SK-N-SH (cell line): ENCODE measurements around the gene WIF1. TPM values are rescaled to one million over a fixed set of nuclear protein-coding genes. Genes with fewer than 3 reads are reported as not detected.

Source experiments
- CTCF ChIA-PET: fragments of 300-600, 350-600 bp; formaldehyde crosslinking; extraction: SDS; loops from one replicate; lab custom pipeline; 2021; lab: Yijun Ruan, JAX
- POLR2A ChIA-PET: fragments of 350-600 bp; sonication (Branson Sonifier 250); formaldehyde crosslinking; extraction: SDS; loops from one replicate; lab custom pipeline; 2020; ENCODE audit warnings: antibody characterized with exemption, inconsistent platforms; lab: Yijun Ruan, JAX
- DNase-seq: peaks from one replicate; pipeline ENCODE4 v3.0.0; 2012
- H2AFZ ChIP-seq: fragments of 200-600 bp; sonication (generic); 2 replicates; pipeline ENCODE4 v1.8.1; 2016; ENCODE audit warnings: antibody characterized with exemption, mild to moderate bottlenecking, low read depth
- H3F3A ChIP-seq: fragments of 200-600 bp; sonication (generic); replicated peaks from 2 replicates; pipeline ENCODE3; 2016; ENCODE audit warnings: antibody characterized with exemption, mild to moderate bottlenecking; ENCODE audit not compliant: insufficient read depth
- H3K27ac ChIP-seq, 2 experiments: fragments of 200-500 bp in 1 of 2; fragments of 200-600 bp in 1 of 2; sonication (Bioruptor generic) in 1 of 2; sonication (generic), shearing (Covaris generic) in 1 of 2; 2 replicates each; pipeline versions ENCODE4 v1.5.1 to v1.6.1; 2014 to 2016; ENCODE audit warnings: low read depth in 2 of 2, inconsistent platforms in 1 of 2, low read length in 1 of 2, mild to moderate bottlenecking in 1 of 2, mixed read lengths in 1 of 2
- H3K27me3 ChIP-seq: fragments of 200-600 bp; sonication (generic), shearing (Covaris generic); 2 replicates; pipeline ENCODE4 v1.6.1; 2016; ENCODE audit warnings: mixed run types; ENCODE audit not compliant: insufficient read depth
- H3K36me3 ChIP-seq, 2 experiments: fragments of 200-500 bp in 1 of 2; fragments of 200-600 bp in 1 of 2; sonication (Bioruptor generic) in 1 of 2; sonication (generic) in 1 of 2; replicated peaks in 1 of 2; 2 replicates each; pipeline versions ENCODE3 to v1.5.1; 2014 to 2016; ENCODE audit warnings: low read length in 1 of 2, mild to moderate bottlenecking in 1 of 2; ENCODE audit not compliant: insufficient read depth in 2 of 2, control insufficient read depth in 1 of 2
- H3K4me1 ChIP-seq, 2 experiments: fragments of 200-500 bp in 1 of 2; fragments of 200-600 bp in 1 of 2; sonication (Bioruptor generic) in 1 of 2; sonication (generic), shearing (Covaris generic) in 1 of 2; 2 replicates each; pipeline versions ENCODE4 v1.5.1 to v1.6.1; 2014 to 2016; ENCODE audit warnings: low read depth in 1 of 2, low read length in 1 of 2, mixed run types in 1 of 2; ENCODE audit not compliant: insufficient read depth in 2 of 2, control insufficient read depth in 1 of 2
- H3K4me2 ChIP-seq: fragments of 200-600 bp; sonication (generic), shearing (Covaris generic); 2 replicates; pipeline ENCODE4 v1.6.1; 2017; ENCODE audit warnings: mixed run types
- H3K4me3 ChIP-seq, 2 experiments: fragments of 200-500 bp in 1 of 2; fragments of 200-600 bp in 1 of 2; sonication (Bioruptor generic) in 1 of 2; sonication (generic), shearing (Covaris generic) in 1 of 2; 2 replicates each; pipeline versions ENCODE4 v1.5.1 to v1.8.1; 2014 to 2016; ENCODE audit warnings: low read depth in 2 of 2, inconsistent platforms in 1 of 2, low read length in 1 of 2, mild to moderate bottlenecking in 1 of 2, mixed read lengths in 1 of 2, moderate library complexity in 1 of 2
- H3K79me2 ChIP-seq: fragments of 200-600 bp; sonication (generic); 2 replicates; pipeline ENCODE4 v1.8.1; 2017; ENCODE audit warnings: mild to moderate bottlenecking; ENCODE audit not compliant: insufficient read depth
- H3K9ac ChIP-seq: fragments of 200-600 bp; sonication (generic); 2 replicates; pipeline ENCODE4 v1.6.1; 2017; ENCODE audit warnings: mixed run types
- H3K9me2 ChIP-seq: fragments of 200-600 bp; sonication (generic); 2 replicates; pipeline ENCODE4 v1.6.1; 2017; ENCODE audit warnings: mixed run types
- H3K9me3 ChIP-seq: fragments of 200-600 bp; sonication (generic); 2 replicates; pipeline ENCODE4 v1.6.1; 2017; ENCODE audit warnings: mixed run types, mild to moderate bottlenecking, moderate library complexity
- H4K20me1 ChIP-seq: fragments of 200-600 bp; sonication (generic); 2 replicates; pipeline ENCODE4 v1.6.1; 2017; ENCODE audit warnings: mild to moderate bottlenecking, mixed run types; ENCODE audit not compliant: insufficient read depth
- CTCF ChIP-seq: fragments of 200-600 bp; sonication (generic); IDR thresholded peaks from 2 replicates; pipeline ENCODE4 v1.6.1; 2017; ENCODE audit warnings: antibody characterized with exemption, mild to moderate bottlenecking, moderate library complexity
- ELF1 ChIP-seq: IDR thresholded peaks from 2 replicates; pipeline ENCODE4 v1.4.0; 2012
- EZH2phosphoT487 ChIP-seq: fragments of 200-600 bp; sonication (generic); IDR thresholded peaks from 2 replicates; pipeline ENCODE4 v1.6.1; 2017; ENCODE audit warnings: low read depth, mixed run types, mild to moderate bottlenecking, antibody characterized with exemption, moderate library complexity, borderline replicate concordance
- FOSL2 ChIP-seq: IDR thresholded peaks from 2 replicates; pipeline ENCODE4 v1.4.0; 2012; ENCODE audit warnings: low read depth, mild to moderate bottlenecking, moderate library complexity, borderline replicate concordance
- FOXJ3 ChIP-seq: sonication (generic); formaldehyde crosslinking; IDR thresholded peaks from 2 replicates; pipeline ENCODE4 v1.5.1; 2020; ENCODE audit warnings: mild to moderate bottlenecking, missing genetic modification reagents
- FOXM1 ChIP-seq: IDR thresholded peaks from 2 replicates; pipeline ENCODE4 v1.4.0; 2012; ENCODE audit warnings: low read depth, mild to moderate bottlenecking
- GABPA ChIP-seq: IDR thresholded peaks from 2 replicates; pipeline ENCODE4 v1.4.0; 2012; ENCODE audit warnings: low read depth, mild to moderate bottlenecking
- GATA2 ChIP-seq: sonication (generic); formaldehyde crosslinking; IDR thresholded peaks from 2 replicates; pipeline ENCODE4 v1.5.0; 2020; ENCODE audit warnings: mild to moderate bottlenecking, missing genetic modification reagents
- IRF3 ChIP-seq: fragments of 150-350 bp; IDR thresholded peaks from 2 replicates; pipeline ENCODE4 v1.6.1; 2016; ENCODE audit warnings: mild to moderate bottlenecking, low read depth, low read length
- MEF2A ChIP-seq: IDR thresholded peaks from 2 replicates; pipeline ENCODE4 v1.4.0; 2012; ENCODE audit warnings: low read depth, borderline replicate concordance
- NFIC ChIP-seq: IDR thresholded peaks from 2 replicates; pipeline ENCODE4 v1.4.0; 2012; ENCODE audit warnings: borderline replicate concordance
- POLR2AphosphoS5 ChIP-seq: IDR thresholded peaks from 2 replicates; pipeline ENCODE4 v1.6.1; 2012; ENCODE audit warnings: low read depth, low read length
- RAD21 ChIP-seq: IDR thresholded peaks from 2 replicates; pipeline ENCODE4 v1.6.1; 2012; ENCODE audit warnings: mild to moderate bottlenecking, low read length
- RCOR1 ChIP-seq: fragments of 150-350 bp; IDR thresholded peaks from 2 replicates; pipeline ENCODE4 v1.6.1; 2017; ENCODE audit warnings: antibody characterized with exemption, low read length
- RFX5 ChIP-seq: IDR thresholded peaks from 2 replicates; pipeline ENCODE4 v1.6.1; 2012; ENCODE audit warnings: mild to moderate bottlenecking, improper control_type of control experiment, low read length
- RXRA ChIP-seq: IDR thresholded peaks from 2 replicates; pipeline ENCODE4 v1.4.0; 2012; ENCODE audit warnings: low read depth, mild to moderate bottlenecking, borderline replicate concordance
- SMC3 ChIP-seq: IDR thresholded peaks from 2 replicates; pipeline ENCODE4 v1.6.1; 2012; ENCODE audit warnings: low read depth, low read length, improper control_type of control experiment
- TAF1 ChIP-seq: IDR thresholded peaks from 2 replicates; pipeline ENCODE4 v1.6.1; 2012; ENCODE audit warnings: low read depth, mild to moderate bottlenecking, low read length, moderate library complexity, borderline replicate concordance
- USF1 ChIP-seq: IDR thresholded peaks from 2 replicates; pipeline ENCODE4 v1.4.0; 2012; ENCODE audit warnings: low read depth, borderline replicate concordance
- USF2 ChIP-seq: fragments of 150-350 bp; IDR thresholded peaks from 2 replicates; pipeline ENCODE4 v1.6.1; 2017; ENCODE audit warnings: antibody characterized with exemption, low read length, low read depth, borderline replicate concordance
- ZBTB33 ChIP-seq: IDR thresholded peaks from 2 replicates; pipeline ENCODE4 v1.4.0; 2012; ENCODE audit warnings: low read depth, borderline replicate concordance
- WGBS: methylation state at CpG from one replicate; pipeline ENCODE4 v1.1.6; 2017; ENCODE audit warnings: low lambda C conversion rate; 5-methylcytosine and 5-hydroxymethylcytosine counted together
- polyA plus RNA-seq, 3 experiments: library from polyadenylated mRNA; depleted of rRNA; stranded (reverse); fragments of >200 nt; gene quantifications; 2 replicates each; pipeline ENCODE4 v1.2.3, GENCODE V29; 2012

Gene WIF1
- polyA plus RNA-seq, 1 of the 3 experiments (the other 2 are of a cell fraction), result not detected

- TF ChIP-seq RFX5, result no peak
These were observed 12.8 kb upstream of the WIF1 start (continued) for GRCh38 chr12:65133879-65134278.

- Histone ChIP-seq H3K9me3 (no peaks in the 10 kb centered on the region), H3K9me2 (peaks cover 4% of the 10 kb centered on the region; the same call in 1 of the 2 replicates), H3K27ac (no peak overlapping the region), H3K4me2 (no peak overlapping the region), H3K4me1 (no peaks in the 10 kb centered on the region), H4K20me1 (no peaks in the 10 kb centered on the region), H3K36me3 (no peaks in the 10 kb centered on the region), H3K27me3 (peaks cover 29% of the 10 kb centered on the region), H2AFZ (no peak overlapping the region), H3F3A (no peaks in the 10 kb centered on the region), H3K79me2 (no peaks in the 10 kb centered on the region), H3K9ac (no peak overlapping the region), H3K4me3 (no peak overlapping the region)
- ChIA-PET POLR2A (no interaction called here), CTCF (interaction anchor here (1.2 to 1.6 kb wide), 4 partner anchors 16 to 325 kb away, joined by 3 to 6 read pairs (median 4); no protein-coding TSS in a partner anchor)
- WGBS, result 14% methylated on average over 5 of the region's 5 CpGs
- no peak for DNase-seq
- TF ChIP-seq GATA2 (CRISPR knock-in tag), result no peak
- no peak for TF ChIP-seq MEF2A
- no peak for TF ChIP-seq POLR2AphosphoS5
- no peak for TF ChIP-seq EZH2phosphoT487
- no peak for TF ChIP-seq RCOR1
- TF ChIP-seq RXRA, result no peak
- TF ChIP-seq GABPA, result no peak
- TF ChIP-seq USF2, result no peak
- TF ChIP-seq FOXM1, result no peak
- TF ChIP-seq CTCF, result no peak
- TF ChIP-seq IRF3, result no peak
- no peak for TF ChIP-seq FOXJ3
- TF ChIP-seq ZBTB33, result no peak
- TF ChIP-seq ELF1, result no peak
- TF ChIP-seq SMC3, result no peak
- TF ChIP-seq FOSL2, result no peak
- TF ChIP-seq NFIC, result no peak
- TF ChIP-seq TAF1, result no peak
- no peak for TF ChIP-seq RAD21
- TF ChIP-seq USF1, result no peak
These were observed 5.4 kb upstream of the WIF1 start for GRCh38 chr12:65126482-65126881.
